Keratinocyte (primary cell): ENCODE data around the gene CLEC17A.

Experiments
- EZH2 ChIP-seq: IDR thresholded peaks from one replicate; pipeline ENCODE4 v1.6.1; 2012; ENCODE audit warnings: inconsistent platforms, mild to moderate bottlenecking, low read length, moderate library complexity
- TF ChIP-seq, protein P1 (sequence below), 3 experiments: IDR thresholded peaks in 1 of 3; conservative IDR thresholded peaks in 1 of 3; optimal IDR thresholded peaks in 1 of 3; 2 replicates in 2 of 3; 3 replicates in 1 of 3; pipeline versions ENCODE3 to v1.5.1; 2011; ENCODE audit warnings: low read length in 3 of 3, mild to moderate bottlenecking in 3 of 3, moderate library complexity in 2 of 3, control low read depth in 1 of 3, inconsistent platforms in 1 of 3; ENCODE audit not compliant: insufficient read depth in 2 of 3; ENCODE audit errors: extremely low read depth in 1 of 3

DNA sequence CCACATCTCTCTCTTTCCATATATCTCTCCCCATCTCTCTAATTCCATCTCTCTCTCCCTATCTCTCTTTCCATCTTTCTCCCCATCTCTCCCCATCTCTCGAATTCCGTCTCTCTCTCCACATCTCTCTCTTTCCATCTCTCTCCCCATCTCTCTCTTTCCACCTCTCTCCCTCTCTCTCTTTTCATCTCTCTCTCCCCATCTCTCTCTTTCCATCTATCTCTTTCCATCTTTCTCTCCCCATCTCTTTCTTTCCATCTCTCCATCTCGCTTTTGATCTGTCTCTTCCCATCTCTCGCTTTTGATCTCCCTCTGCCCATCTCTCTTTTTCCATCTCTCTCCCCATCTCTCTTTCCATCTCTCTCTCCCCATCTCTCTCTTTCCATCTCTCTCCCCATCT is 66.1 kb downstream of the CLEC17A start:
- TF ChIP-seq, protein P1, sequence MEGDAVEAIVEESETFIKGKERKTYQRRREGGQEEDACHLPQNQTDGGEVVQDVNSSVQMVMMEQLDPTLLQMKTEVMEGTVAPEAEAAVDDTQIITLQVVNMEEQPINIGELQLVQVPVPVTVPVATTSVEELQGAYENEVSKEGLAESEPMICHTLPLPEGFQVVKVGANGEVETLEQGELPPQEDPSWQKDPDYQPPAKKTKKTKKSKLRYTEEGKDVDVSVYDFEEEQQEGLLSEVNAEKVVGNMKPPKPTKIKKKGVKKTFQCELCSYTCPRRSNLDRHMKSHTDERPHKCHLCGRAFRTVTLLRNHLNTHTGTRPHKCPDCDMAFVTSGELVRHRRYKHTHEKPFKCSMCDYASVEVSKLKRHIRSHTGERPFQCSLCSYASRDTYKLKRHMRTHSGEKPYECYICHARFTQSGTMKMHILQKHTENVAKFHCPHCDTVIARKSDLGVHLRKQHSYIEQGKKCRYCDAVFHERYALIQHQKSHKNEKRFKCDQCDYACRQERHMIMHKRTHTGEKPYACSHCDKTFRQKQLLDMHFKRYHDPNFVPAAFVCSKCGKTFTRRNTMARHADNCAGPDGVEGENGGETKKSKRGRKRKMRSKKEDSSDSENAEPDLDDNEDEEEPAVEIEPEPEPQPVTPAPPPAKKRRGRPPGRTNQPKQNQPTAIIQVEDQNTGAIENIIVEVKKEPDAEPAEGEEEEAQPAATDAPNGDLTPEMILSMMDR (optimal IDR thresholded peaks at IDR 0.05 in 1 of 3, IDR thresholded peaks at IDR 0.05 in 1 of 3, conservative IDR thresholded peaks at IDR 0.05 in 1 of 3; ENCODE audit: extremely low read depth in 1 of 3, insufficient read depth in 2 of 3, low read length in 3 of 3): no peak
- TF ChIP-seq EZH2: no peak
